Stomach (tissue), 9 donors: ENCODE measurements around the gene LCK. TPM values are rescaled to one million over a fixed set of nuclear protein-coding genes. Genes with fewer than 3 reads are reported as not detected.

Experiments
- DNase-seq, 2 donors: peaks; one replicate each; pipeline versions ENCODE4 v3.0.0 to v3.0.0-alpha.2; 2013 to 2019
- H3K27ac ChIP-seq, 5 donors: fragments of 200-600 bp in 4 of 5; sonication (generic) in 4 of 5; one replicate each; pipeline ENCODE4 v1.5.1; 2013 to 2019; ENCODE audit warnings: mild to moderate bottlenecking in 1 of 5, moderate library complexity in 1 of 5
- H3K27me3 ChIP-seq, 3 donors: fragments of 200-600 bp; sonication (generic); one replicate each; pipeline ENCODE4 v1.5.1; 2017 to 2019; ENCODE audit warnings: mixed run types in 1 of 3
- H3K36me3 ChIP-seq, 4 donors: fragments of 200-600 bp; sonication (generic); 1 replicate in 3 of 4; 2 replicates in 1 of 4; pipeline ENCODE4 v1.5.1; 2016 to 2019
- H3K4me1 ChIP-seq, 4 donors: fragments of 200-600 bp; sonication (generic); one replicate each; pipeline ENCODE4 v1.5.1; 2016 to 2019
- H3K4me3 ChIP-seq, 4 donors: fragments of 200-600 bp; sonication (generic) in 3 of 4; one replicate each; pipeline ENCODE4 v1.5.1; 2016 to 2019; ENCODE audit warnings: mild to moderate bottlenecking in 1 of 4
- H3K9me3 ChIP-seq, 4 donors: fragments of 200-600 bp; sonication (generic); one replicate each; pipeline ENCODE4 v1.5.1; 2016 to 2019
- EP300 ChIP-seq: sonication (generic); formaldehyde crosslinking; IDR thresholded peaks from one replicate; pipeline ENCODE4 v1.6.1; 2017; ENCODE audit warnings: antibody characterized with exemption
- POLR2A ChIP-seq, 4 donors: fragments of 450-650 bp; IDR thresholded peaks; one replicate each; pipeline ENCODE4 v1.6.1; 2016; ENCODE audit warnings: antibody characterized with exemption in 4 of 4, control low read depth in 2 of 4, mild to moderate bottlenecking in 1 of 4, moderate library complexity in 1 of 4
- POLR2AphosphoS5 ChIP-seq, 3 donors: sonication (generic); formaldehyde crosslinking; IDR thresholded peaks; one replicate each; pipeline ENCODE4 v1.6.1; 2016; ENCODE audit warnings: antibody characterized with exemption in 3 of 3
- WGBS, 5 donors: extraction: QIAGEN DNeasy Blood & Tissue Kit in 3 of 5; methylation state at CpG; one replicate each; pipeline versions ENCODE4 v1.1.5 to v1.1.7; 2013 to 2018; 5-methylcytosine and 5-hydroxymethylcytosine counted together
- intact Hi-C: fragments of 100-400 bp; cut with DNase I; formaldehyde crosslinking; loops from one replicate; pipeline ENCODE4 v1.15.1; 2023; ENCODE audit warnings: low total_unique reads
- polyA plus RNA-seq, 3 donors: library from polyadenylated mRNA; stranded (reverse); fragments of 200-250 nt; gene quantifications; one replicate each; pipeline ENCODE4 v1.2.3, GENCODE V29; 2013
- total RNA-seq, 5 donors: library from RNA; depleted of rRNA; stranded (reverse); fragments of >200 nt; gene quantifications; one replicate each; pipeline versions ENCODE4 v1.1.0 to v1.2.3, GENCODE V29; 2014 to 2016
- TF ChIP-seq, protein P1 (sequence below), 7 experiments: fragments of 450-650 bp in 4 of 7; fragments of 200-600 bp in 3 of 7; sonication (generic) in 3 of 7; IDR thresholded peaks; one replicate each; pipeline ENCODE4 v1.5.1; 2016 to 2019; ENCODE audit warnings: antibody characterized with exemption in 7 of 7, control low read depth in 2 of 7, mild to moderate bottlenecking in 1 of 7
- donor health status: healthy with polysubstance abuse.
- donor health status: Bipolar disorder and iron deficiency.
- donor health status: healthy.

Gene LCK
- total and polyA plus RNA-seq, 8 donors: 0.58 to 6.4 (median 2.2) TPM

DNA sequence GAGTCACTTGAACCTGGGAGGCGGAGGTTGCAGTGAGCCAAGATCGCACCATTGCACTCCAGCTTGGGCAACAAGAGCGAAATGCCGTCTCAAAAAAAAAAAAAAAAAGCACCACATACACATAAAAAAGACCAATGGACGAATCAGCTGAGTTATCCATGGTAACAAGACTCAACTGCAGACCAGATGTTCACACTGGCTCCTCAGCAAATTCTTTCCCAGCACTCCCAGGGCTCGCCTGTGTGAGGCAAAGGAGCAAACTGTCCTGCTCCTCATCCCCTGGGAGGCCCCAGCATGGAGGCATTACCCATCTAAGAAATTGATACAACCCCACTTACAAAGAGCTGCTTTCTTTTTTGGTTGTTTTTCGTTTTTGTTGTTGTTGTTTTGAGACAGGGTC, 32.0 kb upstream of the LCK start:
- 82 to 89% (median 85%) methylated on average over 7 of the region's 7 CpGs for WGBS, 5 donors
- DNase-seq: no peak
- intact Hi-C loops: no loop called here
- Histone ChIP-seq H3K9me3 (no peaks in the 10 kb centered on the region), H3K4me1 (peaks cover 25 to 51% (median 40%) of the 10 kb centered on the region in 4 donors), H3K4me3 (no peak overlapping the region), H3K27me3 (no peaks in the 10 kb centered on the region), H3K36me3 (peaks cover 20 to 66% (median 58%) of the 10 kb centered on the region in 4 donors), H3K27ac (no peak overlapping the region)
- TF ChIP-seq POLR2A (IDR thresholded peaks at IDR 0.05) (no peak), POLR2AphosphoS5 (IDR thresholded peaks at IDR 0.05) (no peak)

DNA sequence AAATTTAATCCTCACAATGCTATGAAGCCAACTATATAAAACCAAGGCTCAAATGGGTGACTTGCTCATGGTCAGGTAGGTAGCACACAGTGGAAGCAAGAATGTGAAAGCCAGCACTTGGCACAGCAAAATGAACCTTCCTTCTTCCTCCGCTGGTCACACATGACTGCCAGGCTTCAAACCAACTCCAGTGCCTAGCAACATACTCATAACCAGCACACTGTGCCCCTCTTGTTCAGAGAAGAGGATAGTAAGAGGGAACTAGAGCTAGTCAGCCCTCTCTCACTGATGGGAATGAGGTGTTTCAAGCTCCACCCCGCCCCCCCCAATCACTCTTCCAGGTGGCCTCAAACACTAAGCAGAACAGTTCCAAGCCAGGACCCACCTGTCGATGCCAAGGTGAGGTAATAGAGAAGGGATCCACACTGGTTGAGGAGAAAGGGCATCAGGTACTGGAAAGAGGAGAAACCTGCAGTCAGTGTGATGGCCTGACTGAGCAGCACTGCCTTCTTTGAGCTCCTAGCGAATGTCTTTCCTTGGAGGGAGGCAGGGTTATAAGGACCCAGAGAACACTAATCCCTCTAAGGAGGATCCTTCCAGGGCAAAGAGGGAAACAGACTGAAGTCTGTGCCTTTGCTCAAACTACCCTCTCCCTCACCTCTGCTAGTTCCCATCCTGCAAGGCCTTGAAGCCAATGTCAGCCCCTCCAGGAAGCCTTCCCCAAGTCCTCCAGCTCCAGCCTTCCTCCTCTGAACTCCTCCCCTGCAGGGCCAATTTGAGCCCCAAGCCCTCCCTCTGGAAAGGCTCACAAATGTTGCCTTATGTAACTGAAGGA, 30.1 kb upstream of the LCK start:
- intact Hi-C loops: no loop called here

DNA sequence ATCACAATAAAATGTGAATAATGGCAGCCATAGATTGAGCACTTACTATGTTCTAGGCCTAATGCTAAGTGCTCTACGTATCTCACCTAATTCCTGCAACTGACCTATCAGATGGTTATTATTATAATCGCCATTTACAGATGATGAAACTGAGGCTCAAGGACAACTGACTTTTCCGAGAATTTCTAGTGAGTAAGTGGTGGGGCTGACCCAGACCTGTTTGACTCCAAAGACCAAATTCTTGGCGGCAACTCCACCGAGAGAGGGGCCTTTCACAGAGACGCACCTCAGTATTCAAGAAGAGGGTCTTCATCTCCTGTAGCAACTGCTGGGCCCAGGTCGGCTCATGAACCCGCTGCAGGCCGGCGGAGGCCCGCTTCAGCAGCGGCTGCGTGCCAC, 29.5 kb upstream of the LCK start:
- Histone ChIP-seq H3K4me1 (peaks cover 28 to 46% (median 35%) of the 10 kb centered on the region in 4 donors), H3K27me3 (no peaks in the 10 kb centered on the region), H3K4me3 (peak overlapping the region; percentile 88 to 95 (median 92)), H3K36me3 (peaks cover 26 to 67% (median 59%) of the 10 kb centered on the region in 4 donors), H3K9me3 (no peaks in the 10 kb centered on the region), H3K27ac (peak overlapping the region; percentile 86 to 97 (median 94))
- intact Hi-C loops: no loop called here
- TF ChIP-seq EP300: no peak
- no peak for TF ChIP-seq POLR2AphosphoS5 (IDR thresholded peaks at IDR 0.05)
- no peak for TF ChIP-seq POLR2A (IDR thresholded peaks at IDR 0.05)
- TF ChIP-seq, protein P1, sequence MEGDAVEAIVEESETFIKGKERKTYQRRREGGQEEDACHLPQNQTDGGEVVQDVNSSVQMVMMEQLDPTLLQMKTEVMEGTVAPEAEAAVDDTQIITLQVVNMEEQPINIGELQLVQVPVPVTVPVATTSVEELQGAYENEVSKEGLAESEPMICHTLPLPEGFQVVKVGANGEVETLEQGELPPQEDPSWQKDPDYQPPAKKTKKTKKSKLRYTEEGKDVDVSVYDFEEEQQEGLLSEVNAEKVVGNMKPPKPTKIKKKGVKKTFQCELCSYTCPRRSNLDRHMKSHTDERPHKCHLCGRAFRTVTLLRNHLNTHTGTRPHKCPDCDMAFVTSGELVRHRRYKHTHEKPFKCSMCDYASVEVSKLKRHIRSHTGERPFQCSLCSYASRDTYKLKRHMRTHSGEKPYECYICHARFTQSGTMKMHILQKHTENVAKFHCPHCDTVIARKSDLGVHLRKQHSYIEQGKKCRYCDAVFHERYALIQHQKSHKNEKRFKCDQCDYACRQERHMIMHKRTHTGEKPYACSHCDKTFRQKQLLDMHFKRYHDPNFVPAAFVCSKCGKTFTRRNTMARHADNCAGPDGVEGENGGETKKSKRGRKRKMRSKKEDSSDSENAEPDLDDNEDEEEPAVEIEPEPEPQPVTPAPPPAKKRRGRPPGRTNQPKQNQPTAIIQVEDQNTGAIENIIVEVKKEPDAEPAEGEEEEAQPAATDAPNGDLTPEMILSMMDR (IDR thresholded peaks at IDR 0.05): no peak
- DNase-seq: no peak
- 4 to 11% (median 5%) methylated on average over 8 to 13 of the region's 13 CpGs for WGBS, 5 donors

More for the DNA sequence above, 30.1 kb upstream of the LCK start:
- no peaks in the 10 kb centered on the region for H3K27me3 ChIP-seq
- WGBS, 5 donors: 86 to 92% (median 91%) methylated on average over 3 to 4 of the region's 4 CpGs
- peaks cover 28 to 52% (median 38%) of the 10 kb centered on the region in 4 donors for H3K4me1 ChIP-seq
- H3K9me3 ChIP-seq: no peaks in the 10 kb centered on the region
- H3K36me3 ChIP-seq: peaks cover 26 to 67% (median 59%) of the 10 kb centered on the region in 4 donors
- TF ChIP-seq EP300: no peak
- TF ChIP-seq, protein P1 (IDR thresholded peaks at IDR 0.05): no peak
- no peak for TF ChIP-seq POLR2AphosphoS5 (IDR thresholded peaks at IDR 0.05)
- no peak for TF ChIP-seq POLR2A (IDR thresholded peaks at IDR 0.05)
- peak overlapping the region; percentile 88 to 95 (median 92) for H3K4me3 ChIP-seq
- no peak for DNase-seq
- H3K27ac ChIP-seq: peak overlapping the region in 4 of 5 donors; percentile 90 to 97 (median 94)

DNA sequence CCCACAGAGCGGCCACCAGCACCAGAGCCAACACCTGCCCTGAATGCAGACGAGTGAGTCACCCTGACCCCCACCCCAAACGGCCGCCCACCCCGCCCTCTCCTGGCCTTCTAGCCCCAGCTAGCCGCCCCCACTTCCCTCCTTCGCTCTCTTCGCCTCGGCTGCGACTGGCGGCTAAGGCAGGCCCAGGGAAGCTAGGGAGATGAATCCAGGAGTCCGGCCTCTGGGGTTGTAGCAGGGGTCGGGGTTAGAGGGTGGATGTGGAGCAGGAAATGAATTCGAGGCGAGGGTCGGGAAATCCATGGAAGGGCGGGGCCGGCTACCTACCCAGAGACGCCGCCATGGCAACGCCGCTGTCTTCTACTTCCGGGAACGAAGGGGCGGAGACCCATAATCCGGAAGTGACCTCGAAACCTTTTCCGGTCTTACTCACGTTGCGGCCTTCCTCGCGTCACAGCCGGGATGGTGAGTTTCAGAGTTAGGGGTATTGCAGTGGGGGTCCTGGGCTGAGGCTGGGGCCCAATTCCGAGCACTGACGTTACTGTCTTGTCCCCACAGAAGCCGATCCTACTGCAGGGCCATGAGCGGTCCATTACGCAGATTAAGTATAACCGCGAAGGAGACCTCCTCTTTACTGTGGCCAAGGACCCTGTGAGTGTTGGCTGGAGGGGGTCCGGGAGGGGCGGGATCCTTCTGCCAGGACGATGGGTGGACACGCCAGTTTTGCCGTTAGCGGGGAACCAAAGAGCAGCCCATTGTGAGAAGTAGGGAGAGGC, 28.9 kb upstream of the LCK start, which contains the start of the genes EIF3I and TMEM234:
EIF3I (plus strand) TSS at position 428 of the 776 bp plus-strand sequence; CDS start at position 463, 35 bp downstream.
TMEM234 (minus strand) TSS at position 374 of the 776 bp plus-strand sequence; CDS start at position 343, 31 bp downstream.
- intact Hi-C loops: no loop called here
- WGBS, 5 donors: 0 to 1% (median 1%) methylated on average over 21 to 46 of the region's 46 CpGs
- TF ChIP-seq POLR2A (IDR thresholded peaks at IDR 0.05) (peak in 2 of 4 donors; percentile 43 to 66), EP300 (no peak), POLR2AphosphoS5 (IDR thresholded peaks at IDR 0.05) (peak; percentile 89 to 96 (median 90))
- DNase-seq: peak; percentile 93 to 98
- no peaks in the 10 kb centered on the region for H3K9me3 ChIP-seq
- peaks cover 28 to 46% (median 35%) of the 10 kb centered on the region in 4 donors for H3K4me1 ChIP-seq
- H3K27ac ChIP-seq: peak within 1 kb of the TSS; percentile 86 to 97 (median 94)
- peaks cover 20 to 67% (median 59%) of the 10 kb centered on the region in 4 donors for H3K36me3 ChIP-seq
- peak within 1 kb of the TSS; percentile 88 to 95 (median 92) for H3K4me3 ChIP-seq
- no peaks in the 10 kb centered on the region for H3K27me3 ChIP-seq

DNA sequence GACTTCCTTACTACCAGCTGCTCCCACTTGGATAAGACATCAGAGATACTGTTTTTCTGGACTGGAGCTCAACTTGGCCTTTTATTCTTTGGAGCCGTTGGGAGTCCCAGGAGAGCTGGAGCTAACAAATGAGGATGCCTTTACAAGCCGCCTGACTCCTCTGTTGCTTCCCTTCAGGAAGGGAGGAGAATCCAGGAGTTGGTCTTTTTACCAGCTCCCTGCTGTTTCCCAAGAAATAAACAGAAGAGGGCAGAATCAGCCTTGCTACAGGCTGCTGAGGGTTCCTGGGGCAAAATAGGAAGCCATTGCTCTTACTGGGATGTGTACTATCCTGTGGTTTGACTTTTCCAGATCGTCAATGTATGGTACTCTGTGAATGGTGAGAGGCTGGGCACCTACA, 27.4 kb upstream of the LCK start:
- Histone ChIP-seq H3K27me3 (no peaks in the 10 kb centered on the region), H3K4me1 (peaks cover 28 to 46% (median 35%) of the 10 kb centered on the region in 4 donors), H3K4me3 (peak overlapping the region in 2 of 4 donors; percentile 88 to 89), H3K36me3 (peaks cover 35 to 69% (median 64%) of the 10 kb centered on the region in 4 donors), H3K27ac (peak overlapping the region in 4 of 5 donors; percentile 90 to 97 (median 94)), H3K9me3 (no peaks in the 10 kb centered on the region)
- TF ChIP-seq, protein P1 (IDR thresholded peaks at IDR 0.05): no peak
- no peak for TF ChIP-seq POLR2A (IDR thresholded peaks at IDR 0.05)
- no peak for TF ChIP-seq POLR2AphosphoS5 (IDR thresholded peaks at IDR 0.05)
- no peak for TF ChIP-seq EP300
- WGBS, 5 donors: 65 to 82% (median 74%) methylated on average over 2 to 3 of the region's 3 CpGs
- intact Hi-C loops: no loop called here
- no peak for DNase-seq
